Myocyte (in vitro differentiated cells): ENCODE measurements around the gene SMIM8. TPM values are rescaled to one million over a fixed set of nuclear protein-coding genes. Genes with fewer than 3 reads are reported as not detected.
A peak's percentile ranks its signal among the peaks of the same experiment; 100 is the strongest.

Experiments used
- DNase-seq: peaks from one replicate; pipeline ENCODE4 v3.0.0-alpha.2; 2012; ENCODE audit warnings: low read depth
- total RNA-seq: library from RNA; depleted of rRNA; stranded (reverse); fragments of >200 nt; gene quantifications from 2 replicates; pipeline ENCODE4 v1.2.3, GENCODE V29; 2014

Gene SMIM8
- total RNA-seq, 1 donor from 2014 or later: 5.2 TPM

- DNase-seq: no peak
Measured at GRCh38 chr6:87334683-87335082, 12.3 kb downstream of the SMIM8 start.

- DNase-seq: no peak
Measured at GRCh38 chr6:87336367-87336766, 14.0 kb downstream of the SMIM8 start.

GRCh38 chr6:87340230-87340629 is 17.8 kb downstream of the SMIM8 start:
- DNase-seq: peak; percentile 42

GRCh38 chr6:87341158-87341557 is 18.8 kb downstream of the SMIM8 start:
- DNase-seq: no peak

GRCh38 chr6:87341899-87342298 is 19.5 kb downstream of the SMIM8 start:
- DNase-seq: no peak

- no peak for DNase-seq
Measured at GRCh38 chr6:87342829-87343228, 20.4 kb downstream of the SMIM8 start.

- DNase-seq: no peak
Measured at GRCh38 chr6:87344731-87345130, 22.3 kb downstream of the SMIM8 start, which contains the start of gene C6orf163. Gene C6orf163, plus strand, starts transcription at chr6:87344813. Its CDS starts 287 bp downstream, at chr6:87345100.

- DNase-seq: no peak
Measured at GRCh38 chr6:87346700-87347099, 24.3 kb downstream of the SMIM8 start.

- DNase-seq: no peak
Measured at GRCh38 chr6:87349896-87350295, 27.5 kb downstream of the SMIM8 start.

GRCh38 chr6:87350516-87350915 is 28.1 kb downstream of the SMIM8 start:
- no peak for DNase-seq

GRCh38 chr6:87351583-87351982 is 29.2 kb downstream of the SMIM8 start:
- DNase-seq: no peak

- DNase-seq: no peak
Measured at GRCh38 chr6:87356181-87356580, 33.8 kb downstream of the SMIM8 start.

GRCh38 chr6:87357479-87358196 is 35.2 kb downstream of the SMIM8 start:
- no peak for DNase-seq

- DNase-seq: no peak
Measured at GRCh38 chr6:87364602-87365252, 42.3 kb downstream of the SMIM8 start.

- no peak for DNase-seq
Measured at GRCh38 chr6:87366072-87366827, 43.9 kb downstream of the SMIM8 start.

- no peak for DNase-seq
Measured at GRCh38 chr6:87366899-87367298, 44.5 kb downstream of the SMIM8 start.

- DNase-seq: no peak
Measured at GRCh38 chr6:87373377-87373776, 51.0 kb downstream of the SMIM8 start.

- DNase-seq: no peak
Measured at GRCh38 chr6:87375315-87375714, 52.9 kb downstream of the SMIM8 start.

GRCh38 chr6:87376643-87377042 is 54.3 kb downstream of the SMIM8 start:
- no peak for DNase-seq

GRCh38 chr6:87378947-87379346 is 56.6 kb downstream of the SMIM8 start:
- DNase-seq: peak; percentile 17

GRCh38 chr6:87382861-87383260 is 60.5 kb downstream of the SMIM8 start:
- no peak for DNase-seq

- no peak for DNase-seq
Measured at GRCh38 chr6:87384038-87384437, 61.6 kb downstream of the SMIM8 start.
